Measurements from ENCODE around the gene CTLA4. TPM values are rescaled to one million over a fixed set of nuclear protein-coding genes. Genes with fewer than 3 reads are reported as not detected.

Gene CTLA4
- total and polyA plus RNA-seq, 8 donors, result 0.16 to 0.25 (median 0.17) TPM; not detected in 5

- intact Hi-C loops (cut with DNase I), result no loop called here
- H3K9me3 ChIP-seq, result no peaks in the 10 kb centered on the region
- FAIRE-seq (no peak), ATAC-seq (no peak), DNase-seq (no peak)
- H3K36me3 ChIP-seq, result no peaks in the 10 kb centered on the region
- no peaks in the 10 kb centered on the region for H3K4me1 ChIP-seq
- no peaks in the 10 kb centered on the region for H3K27me3 ChIP-seq
- H3K4me3 ChIP-seq, result no peak overlapping the region
- H3K27ac ChIP-seq, result no peak overlapping the region
- 76 to 85% methylated on average over 3 of the region's 3 CpGs for WGBS, 2 donors
- TF ChIP-seq CTCF (IDR thresholded peaks at IDR 0.05), result no peak
Observed at GRCh38 chr2:203823173-203823572, 44.4 kb upstream of the CTLA4 start.

GRCh38 chr2:203824057-203824456 lies 43.5 kb upstream of the CTLA4 start:
- 76 to 85% methylated on average over 4 of the region's 4 CpGs for WGBS, 2 donors
- Histone ChIP-seq H3K27me3 (no peaks in the 10 kb centered on the region), H3K27ac (no peak overlapping the region), H3K36me3 (no peaks in the 10 kb centered on the region), H3K4me3 (no peak overlapping the region), H3K4me1 (no peaks in the 10 kb centered on the region), H3K9me3 (no peaks in the 10 kb centered on the region)
- ATAC-seq (no peak), DNase-seq (no peak), FAIRE-seq (no peak)
- intact Hi-C loops (cut with DNase I), result no loop called here
- TF ChIP-seq CTCF (IDR thresholded peaks at IDR 0.05), result no peak

GRCh38 chr2:203824603-203825002 lies 43.0 kb upstream of the CTLA4 start:
- no peak for ATAC-seq
- intact Hi-C loops (cut with DNase I), result no loop called here
- no peak overlapping the region for H3K4me3 ChIP-seq
- no peaks in the 10 kb centered on the region for H3K27me3 ChIP-seq
- WGBS, 2 donors, result 81 to 91% methylated on average over 3 of the region's 3 CpGs
- TF ChIP-seq CTCF (IDR thresholded peaks at IDR 0.05), result no peak
- no peaks in the 10 kb centered on the region for H3K9me3 ChIP-seq
- DNase-seq, result no peak
- no peaks in the 10 kb centered on the region for H3K36me3 ChIP-seq
- no peak for FAIRE-seq
- H3K27ac ChIP-seq, result no peak overlapping the region
- H3K4me1 ChIP-seq, result no peaks in the 10 kb centered on the region

- no peak for FAIRE-seq
- H3K9me3 ChIP-seq, result no peaks in the 10 kb centered on the region
- WGBS, 2 donors, result 96 to 100% methylated on average over 1 of the region's 1 CpG
Observed at GRCh38 chr2:203826704-203827103, 40.9 kb upstream of the CTLA4 start.

More at GRCh38 chr2:203826704-203827103, 40.9 kb upstream of the CTLA4 start:
- no peak for TF ChIP-seq CTCF (IDR thresholded peaks at IDR 0.05)
- H3K4me3 ChIP-seq, result no peak overlapping the region
- no peak overlapping the region for H3K27ac ChIP-seq
- no peaks in the 10 kb centered on the region for H3K27me3 ChIP-seq
- H3K36me3 ChIP-seq, result no peaks in the 10 kb centered on the region
- no peaks in the 10 kb centered on the region for H3K4me1 ChIP-seq
- intact Hi-C loops (cut with DNase I), result no loop called here
- DNase-seq (no peak), ATAC-seq (no peak)
